HAP-1 (cell line): ENCODE results near the gene MRPS9.

Experiments
- DNase-seq, 2 experiments: peaks; one replicate each; pipeline ENCODE4 v3.0.0-alpha.2; 2016 to 2020; ENCODE audit warnings: low spot score in 2 of 2
- H3K27me3 ChIP-seq: fragments of 250-450 bp; sonication (Bioruptor Pico); 2 replicates; pipeline ENCODE4 v1.5.1; 2020; ENCODE audit warnings: low read depth, mild to moderate bottlenecking, moderate library complexity
- H3K36me3 ChIP-seq: fragments of 250-450 bp; sonication (Bioruptor Pico); replicated peaks from 2 replicates; pipeline ENCODE4 v1.5.1; 2020; ENCODE audit warnings: mild to moderate bottlenecking
- H3K4me1 ChIP-seq: fragments of 250-450 bp; sonication (Bioruptor Pico); 2 replicates; pipeline ENCODE4 v1.5.1; 2020; ENCODE audit warnings: mild to moderate bottlenecking
- H3K4me3 ChIP-seq: fragments of 250-450 bp; sonication (Bioruptor Pico); 2 replicates; pipeline ENCODE4 v1.5.1; 2020; ENCODE audit warnings: mild to moderate bottlenecking, moderate library complexity
- H3K9me3 ChIP-seq: fragments of 250-450 bp; sonication (Bioruptor Pico); 2 replicates; pipeline ENCODE4 v1.5.1; 2020; ENCODE audit warnings: mild to moderate bottlenecking, moderate library complexity
- in situ Hi-C: fragments of 300-500 bp; cut with MboI; formaldehyde crosslinking; loops from 3 replicates; pipeline ENCODE4 v1.14.3; 2020; ENCODE audit warnings: low sequenced_read_pairs, inconsistent platforms, mixed read lengths

Gene MRPS9

DNA sequence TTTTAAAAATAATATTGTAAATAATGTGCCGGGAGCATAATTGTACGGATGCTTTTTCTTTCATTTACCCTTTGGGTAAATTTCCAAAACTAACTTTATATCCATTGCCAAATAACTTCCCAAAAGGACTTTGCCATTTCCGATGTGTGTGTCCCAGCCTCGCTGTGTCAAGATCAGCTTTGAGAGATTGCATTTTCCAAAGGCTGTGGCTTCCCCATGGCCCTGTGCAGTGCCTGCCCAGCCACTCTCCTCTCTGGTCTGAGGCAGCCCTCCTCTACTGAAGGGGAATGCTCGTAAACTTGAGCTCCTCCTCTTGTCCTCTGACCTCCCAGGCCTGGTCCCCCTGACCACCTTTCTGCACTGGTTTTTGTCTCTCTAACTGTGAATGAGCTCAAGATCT is 78.5 kb downstream of the MRPS9 start:
- H3K4me3 ChIP-seq = no peak overlapping the region
- no peaks in the 10 kb centered on the region for H3K4me1 ChIP-seq
- H3K9me3 ChIP-seq = no peaks in the 10 kb centered on the region
- no peaks in the 10 kb centered on the region for H3K27me3 ChIP-seq
- DNase-seq = no peak
- in situ Hi-C loops = loop anchor here (25.0 kb wide), 1 partner anchor 421 kb away; no protein-coding TSS in a partner anchor
- no peaks in the 10 kb centered on the region for H3K36me3 ChIP-seq

DNA sequence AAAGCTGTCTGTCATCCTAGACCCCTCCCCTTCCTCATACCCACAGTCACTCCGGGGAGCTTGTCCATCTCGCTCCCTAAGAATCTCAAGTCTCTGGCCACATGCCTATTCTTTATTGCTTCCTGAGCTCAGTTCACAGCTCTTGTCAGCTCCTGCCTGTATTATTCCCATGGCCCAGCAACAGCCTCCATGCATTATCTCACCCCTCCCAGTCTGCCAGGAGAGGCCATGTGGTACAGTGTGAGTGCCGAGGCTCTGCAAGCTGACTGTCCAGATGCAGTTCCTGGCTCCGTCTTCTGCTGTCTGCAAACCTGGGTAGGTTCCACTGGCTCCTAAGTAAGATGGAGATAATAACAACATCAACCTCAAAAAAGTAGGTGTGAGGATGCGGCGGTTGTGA is 79.7 kb downstream of the MRPS9 start:
- Histone ChIP-seq H3K27me3 (no peaks in the 10 kb centered on the region), H3K9me3 (no peaks in the 10 kb centered on the region), H3K36me3 (no peaks in the 10 kb centered on the region), H3K4me3 (no peak overlapping the region), H3K4me1 (no peaks in the 10 kb centered on the region)
- DNase-seq = no peak
- in situ Hi-C loops = loop anchor here (25.0 kb wide), 1 partner anchor 420 kb away; no protein-coding TSS in a partner anchor

DNA sequence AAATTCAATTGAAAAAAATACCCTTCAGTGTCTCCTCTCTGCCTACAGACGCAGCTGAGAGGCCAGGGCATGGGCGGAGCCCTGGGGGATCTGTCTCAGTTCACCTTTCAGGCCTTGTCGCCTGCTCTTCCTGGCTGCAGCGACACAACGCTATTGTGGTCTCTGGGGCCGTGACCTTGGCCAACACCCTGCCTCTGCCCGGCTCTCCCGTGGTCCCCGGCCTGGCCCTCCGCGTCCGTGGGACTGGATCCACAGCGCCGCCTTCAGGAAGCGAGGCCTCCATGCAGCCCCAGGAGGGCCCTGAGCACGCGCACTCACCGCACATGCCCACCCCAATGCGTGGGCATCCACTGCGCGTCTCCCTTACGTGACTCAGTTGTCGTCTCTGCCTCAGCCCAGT is 81.1 kb downstream of the MRPS9 start:
- H3K36me3 ChIP-seq = no peaks in the 10 kb centered on the region
- no peaks in the 10 kb centered on the region for H3K27me3 ChIP-seq
- H3K4me1 ChIP-seq = no peaks in the 10 kb centered on the region
- DNase-seq = no peak
- in situ Hi-C loops = loop anchor here (25.0 kb wide), 1 partner anchor 418 kb away; no protein-coding TSS in a partner anchor
- H3K9me3 ChIP-seq = no peaks in the 10 kb centered on the region
- no peak overlapping the region for H3K4me3 ChIP-seq

DNA sequence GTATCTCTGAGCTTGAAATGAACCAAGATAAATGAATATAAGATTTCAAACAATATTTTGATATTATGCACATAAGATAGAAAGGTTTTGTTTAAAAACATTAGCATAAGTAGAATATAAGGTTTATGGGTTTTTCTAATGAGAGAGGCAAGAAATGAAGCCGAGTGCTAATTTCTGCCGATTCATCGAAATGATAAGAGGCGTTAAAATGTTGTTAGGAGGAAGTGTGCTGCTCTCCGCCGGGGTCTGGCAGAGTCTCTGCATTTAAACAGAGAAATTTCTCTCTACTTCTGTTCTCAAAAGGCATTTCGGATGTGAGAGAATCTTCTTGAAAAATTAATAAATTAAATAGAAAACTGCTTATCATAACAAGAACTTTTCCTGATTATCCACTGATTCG is 83.6 kb downstream of the MRPS9 start:
- H3K27me3 ChIP-seq = no peaks in the 10 kb centered on the region
- DNase-seq = no peak
- in situ Hi-C loops = loop anchor here (25.0 kb wide), 1 partner anchor 416 kb away; no protein-coding TSS in a partner anchor

DNA sequence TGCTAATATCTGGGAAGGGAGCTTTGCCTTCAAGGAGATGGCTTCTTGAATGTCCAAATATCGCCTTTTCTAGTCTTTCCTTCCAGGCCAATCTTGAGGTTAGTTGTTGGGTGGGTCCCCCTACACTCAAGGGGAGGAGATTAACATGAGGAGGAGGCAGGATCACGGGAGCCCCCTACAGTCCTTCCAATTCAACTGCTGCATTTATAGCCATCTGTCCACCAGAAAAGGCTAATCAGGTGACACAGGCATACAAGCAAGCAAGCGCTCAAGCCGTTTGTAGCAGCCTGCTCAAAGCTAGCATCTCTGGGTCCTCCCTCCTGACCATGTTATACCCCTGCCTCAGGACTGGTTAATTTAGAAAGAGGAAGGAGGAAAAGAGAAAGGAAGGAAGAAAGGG is 87.6 kb downstream of the MRPS9 start:
- in situ Hi-C loops = no loop called here
- H3K9me3 ChIP-seq = no peaks in the 10 kb centered on the region
- H3K4me1 ChIP-seq = no peaks in the 10 kb centered on the region
- no peaks in the 10 kb centered on the region for H3K36me3 ChIP-seq
- no peaks in the 10 kb centered on the region for H3K27me3 ChIP-seq
- no peak overlapping the region for H3K4me3 ChIP-seq
- peak; percentile 4 to 23 for DNase-seq

More for the DNA sequence above, 83.6 kb downstream of the MRPS9 start:
- no peak overlapping the region for H3K4me3 ChIP-seq
- no peaks in the 10 kb centered on the region for H3K36me3 ChIP-seq
- H3K4me1 ChIP-seq = no peaks in the 10 kb centered on the region
- no peaks in the 10 kb centered on the region for H3K9me3 ChIP-seq

DNA sequence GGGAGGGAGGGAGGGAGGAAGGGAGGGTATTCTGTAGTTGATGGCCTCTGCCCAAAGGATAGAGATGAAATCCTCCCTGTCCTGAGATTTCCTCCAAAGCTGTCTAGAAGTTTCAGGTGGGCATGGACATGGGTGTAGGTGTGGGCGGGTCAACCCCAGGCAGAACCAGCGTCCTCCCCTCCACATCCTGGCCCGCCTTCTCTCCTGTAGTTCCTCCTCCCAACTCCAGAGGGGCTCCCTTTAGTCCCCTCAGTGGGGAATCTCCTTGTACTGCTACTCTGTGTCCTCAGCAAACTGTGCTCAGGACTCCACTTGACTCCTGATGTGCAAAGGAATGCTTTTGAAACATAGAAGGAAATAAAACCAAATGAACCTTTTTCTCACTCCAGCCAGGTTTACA is 88.1 kb downstream of the MRPS9 start:
- no peaks in the 10 kb centered on the region for H3K4me1 ChIP-seq
- DNase-seq = no peak
- no peaks in the 10 kb centered on the region for H3K9me3 ChIP-seq
- no peaks in the 10 kb centered on the region for H3K27me3 ChIP-seq
- no peak overlapping the region for H3K4me3 ChIP-seq
- in situ Hi-C loops = no loop called here
- no peaks in the 10 kb centered on the region for H3K36me3 ChIP-seq

DNA sequence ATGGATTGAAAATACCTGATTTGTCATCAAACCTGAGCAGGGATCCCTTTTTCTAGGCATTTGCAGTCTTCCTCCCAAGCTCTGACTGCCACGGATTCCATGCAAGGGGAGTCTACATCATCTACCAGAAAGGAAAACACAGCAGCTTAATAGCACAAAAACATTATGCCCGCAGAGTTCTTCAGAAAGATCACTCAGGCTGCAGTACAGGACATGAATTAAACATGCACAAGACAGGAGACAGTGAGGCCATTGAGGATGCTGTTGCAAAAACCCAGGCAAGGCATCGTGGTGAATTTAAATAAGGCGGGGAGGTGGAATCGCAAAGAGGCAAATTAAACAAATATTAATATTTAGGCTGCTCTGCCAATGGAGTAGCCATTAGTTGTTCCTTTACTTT is 88.5 kb downstream of the MRPS9 start:
- Histone ChIP-seq H3K36me3 (no peaks in the 10 kb centered on the region), H3K4me3 (no peak overlapping the region), H3K9me3 (no peaks in the 10 kb centered on the region), H3K4me1 (no peaks in the 10 kb centered on the region), H3K27me3 (no peaks in the 10 kb centered on the region)
- no peak for DNase-seq
- in situ Hi-C loops = no loop called here

DNA sequence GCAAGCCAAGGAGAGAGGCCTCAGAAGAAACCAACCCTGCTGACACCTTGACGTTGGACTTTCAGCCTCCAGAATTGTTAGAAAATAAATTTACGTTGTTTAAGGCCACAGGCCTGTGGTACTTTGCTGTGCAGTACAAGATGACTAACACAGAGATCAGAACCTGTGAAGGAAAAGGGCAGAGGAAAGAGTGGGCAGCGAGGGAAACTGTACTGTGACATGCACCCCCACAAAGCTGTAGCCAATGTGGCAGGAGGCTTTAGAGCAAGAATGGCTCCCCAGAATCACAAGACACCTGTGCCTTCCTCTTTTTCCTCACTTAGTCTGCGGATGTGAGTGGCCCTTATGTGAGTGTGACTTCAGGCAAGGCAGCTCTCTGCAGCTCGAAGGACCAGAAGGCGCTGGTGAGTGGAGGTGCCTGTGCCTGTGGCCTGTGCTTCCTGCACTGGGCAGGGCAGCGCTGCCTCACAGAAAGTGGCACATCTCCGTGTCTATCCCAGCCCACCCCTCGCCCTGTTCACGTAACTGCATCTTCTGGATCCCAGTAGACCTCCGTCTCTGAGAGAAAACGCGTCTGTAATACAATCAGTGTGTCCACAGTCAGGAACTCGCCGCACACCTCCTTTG is 89.5 kb downstream of the MRPS9 start:
- H3K27me3 ChIP-seq = no peaks in the 10 kb centered on the region
- no peaks in the 10 kb centered on the region for H3K4me1 ChIP-seq
- H3K9me3 ChIP-seq = no peaks in the 10 kb centered on the region
- no peak overlapping the region for H3K4me3 ChIP-seq
- no peaks in the 10 kb centered on the region for H3K36me3 ChIP-seq
- in situ Hi-C loops = no loop called here
- DNase-seq = no peak

DNA sequence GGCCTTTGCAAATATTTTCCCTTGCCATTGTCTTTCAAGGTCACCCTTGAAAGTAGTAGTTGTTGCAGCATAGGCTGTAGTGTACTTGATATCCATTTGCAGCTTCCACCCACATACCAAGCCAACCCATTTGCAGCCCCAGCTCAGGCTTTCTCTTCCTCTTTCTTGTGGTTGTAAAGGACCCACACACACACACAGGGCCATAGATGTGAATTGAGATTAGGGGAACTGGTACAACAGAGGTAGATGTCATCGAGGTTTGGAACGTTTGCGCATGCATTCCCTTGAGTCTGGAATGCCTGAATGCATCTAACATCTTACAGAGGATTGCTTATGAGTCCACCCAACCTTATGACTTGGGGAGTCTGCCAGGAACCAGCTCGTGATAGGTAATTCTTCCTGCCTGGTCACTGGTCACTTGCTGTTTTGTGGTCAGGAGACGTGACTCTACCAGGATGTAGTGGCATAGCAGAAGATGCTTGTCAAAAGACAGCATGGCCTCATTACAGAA is 91.9 kb downstream of the MRPS9 start:
- no peaks in the 10 kb centered on the region for H3K4me1 ChIP-seq
- no peak overlapping the region for H3K4me3 ChIP-seq
- H3K9me3 ChIP-seq = no peaks in the 10 kb centered on the region
- DNase-seq = no peak
- H3K36me3 ChIP-seq = no peaks in the 10 kb centered on the region
- H3K27me3 ChIP-seq = no peaks in the 10 kb centered on the region
- in situ Hi-C loops = no loop called here

DNA sequence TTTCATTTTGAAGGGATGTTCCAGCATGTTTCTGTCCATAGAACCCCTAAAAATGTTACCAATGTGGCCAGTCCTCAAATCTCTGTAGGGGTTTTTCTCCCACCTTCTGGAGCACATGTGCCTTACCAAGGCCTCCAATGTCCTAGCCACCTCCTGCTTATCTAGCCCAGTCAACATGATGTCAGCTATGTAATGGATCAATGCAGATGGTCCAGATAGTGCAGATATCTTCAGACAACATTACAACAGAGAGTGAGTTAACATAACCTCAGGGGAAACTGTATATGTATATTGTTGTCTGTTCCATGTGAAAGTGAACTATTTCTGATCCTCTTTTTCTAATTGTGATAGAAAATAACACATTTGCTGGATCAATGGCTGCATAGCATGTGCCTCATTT is 92.7 kb downstream of the MRPS9 start:
- in situ Hi-C loops = no loop called here
- Histone ChIP-seq H3K4me1 (no peaks in the 10 kb centered on the region), H3K4me3 (no peak overlapping the region), H3K9me3 (no peaks in the 10 kb centered on the region), H3K36me3 (no peaks in the 10 kb centered on the region), H3K27me3 (no peaks in the 10 kb centered on the region)
- DNase-seq = no peak

DNA sequence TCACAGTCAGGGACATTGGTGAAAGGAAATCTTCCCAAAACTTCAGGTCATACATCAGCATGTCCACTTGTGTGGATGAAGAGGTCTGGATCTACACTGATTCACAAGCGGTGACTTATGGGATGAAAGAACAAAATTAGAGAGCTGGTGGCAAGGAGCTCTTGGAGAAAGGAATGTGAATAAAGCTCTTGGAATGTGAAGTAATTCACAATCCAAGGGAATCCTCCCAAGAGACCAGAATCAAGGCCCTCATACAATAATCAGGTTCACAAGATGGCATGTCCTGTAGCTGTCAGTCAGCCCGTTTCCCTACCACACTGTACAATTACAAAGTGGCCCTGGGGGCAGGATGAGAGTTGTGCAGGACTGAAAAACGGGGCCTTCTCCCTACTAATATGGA is 96.2 kb downstream of the MRPS9 start:
- no peaks in the 10 kb centered on the region for H3K9me3 ChIP-seq
- no peaks in the 10 kb centered on the region for H3K36me3 ChIP-seq
- in situ Hi-C loops = no loop called here
- DNase-seq = no peak
- no peak overlapping the region for H3K4me3 ChIP-seq
- H3K27me3 ChIP-seq = no peaks in the 10 kb centered on the region
- no peaks in the 10 kb centered on the region for H3K4me1 ChIP-seq

DNA sequence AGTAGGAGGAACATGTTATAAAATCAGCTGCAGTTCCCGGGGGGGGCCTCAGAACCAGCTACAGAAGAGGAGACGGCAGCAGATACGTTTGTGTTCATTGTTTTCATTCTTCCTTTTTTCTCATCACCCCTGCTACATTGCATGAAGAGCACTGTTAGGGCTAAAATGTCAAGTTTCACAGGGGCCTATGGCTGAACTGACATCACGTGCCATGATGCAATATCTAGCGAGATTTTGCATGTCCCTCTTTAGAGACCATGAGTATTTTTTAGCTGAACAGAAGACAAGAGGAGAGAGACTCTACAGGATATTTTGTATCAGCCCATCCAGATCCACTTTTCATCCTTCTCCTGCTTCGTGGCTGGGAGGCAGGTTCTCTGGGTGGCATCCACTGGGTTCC is 97.6 kb downstream of the MRPS9 start:
- in situ Hi-C loops = no loop called here
- H3K4me1 ChIP-seq = no peaks in the 10 kb centered on the region
- H3K9me3 ChIP-seq = no peaks in the 10 kb centered on the region
- no peaks in the 10 kb centered on the region for H3K27me3 ChIP-seq
- no peak for DNase-seq
- no peak overlapping the region for H3K4me3 ChIP-seq
- no peaks in the 10 kb centered on the region for H3K36me3 ChIP-seq

DNA sequence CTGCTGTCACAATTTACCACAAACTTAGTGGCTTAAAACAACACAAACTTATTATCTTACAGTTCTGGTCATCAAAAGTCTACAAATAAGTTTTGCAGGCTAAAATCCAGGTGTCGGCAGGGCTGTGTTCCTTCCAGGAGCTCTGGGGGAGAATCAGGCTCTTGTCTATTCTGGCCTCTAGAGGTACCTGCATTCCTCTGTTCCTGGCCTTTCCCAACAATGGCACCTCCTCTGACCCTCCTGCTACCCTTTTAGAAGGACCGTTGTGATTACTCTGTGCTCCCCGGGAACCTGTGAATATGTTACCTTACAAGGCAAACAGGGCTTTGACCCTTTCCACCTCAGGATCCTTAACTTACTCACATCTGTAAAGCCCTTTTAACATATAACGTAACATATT is 98.5 kb downstream of the MRPS9 start:
- Histone ChIP-seq H3K4me1 (no peaks in the 10 kb centered on the region), H3K9me3 (no peaks in the 10 kb centered on the region), H3K27me3 (no peaks in the 10 kb centered on the region), H3K4me3 (no peak overlapping the region), H3K36me3 (no peaks in the 10 kb centered on the region)
- in situ Hi-C loops = no loop called here
- no peak for DNase-seq

DNA sequence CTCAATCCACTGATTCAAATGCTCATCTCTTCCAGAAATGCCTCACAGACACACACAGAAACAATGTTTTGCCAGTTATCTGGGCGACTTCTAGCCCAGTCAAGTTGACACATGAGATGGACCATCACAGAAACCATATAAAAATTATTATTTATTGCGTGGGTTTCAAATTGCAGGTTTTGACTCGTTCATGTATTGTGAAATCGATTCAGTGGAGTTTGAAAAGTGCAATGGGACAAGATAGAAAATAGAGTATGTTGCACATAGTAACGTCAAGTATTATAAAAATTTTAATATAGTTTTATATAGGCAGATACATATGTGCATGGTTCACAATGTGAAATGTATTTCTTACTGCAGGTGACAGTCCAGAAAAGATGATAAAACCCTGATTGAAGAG is 100.8 kb downstream of the MRPS9 start:
- Histone ChIP-seq H3K4me3 (no peak overlapping the region), H3K27me3 (no peaks in the 10 kb centered on the region), H3K36me3 (no peaks in the 10 kb centered on the region), H3K4me1 (no peaks in the 10 kb centered on the region), H3K9me3 (no peaks in the 10 kb centered on the region)
- in situ Hi-C loops = no loop called here
- no peak for DNase-seq
